ENCODE results near the gene NBAS. TPM values are rescaled to one million over a fixed set of nuclear protein-coding genes. Genes with fewer than 3 reads are reported as not detected.

The NBAS gene
- total and polyA plus RNA-seq, 2 of the 13 experiments (the other 11 are each of a cell fraction or from before 2014, with no cell fraction given): 33.6 to 58.7 TPM

- H4K20me1 ChIP-seq (ENCODE audit: insufficient read depth, low read length): no peaks in the 10 kb centered on the region
- 95% methylated on average over 2 of the region's 2 CpGs for WGBS (ENCODE audit: low lambda C conversion rate)
- no peak overlapping the region for H3K9ac ChIP-seq (ENCODE audit: insufficient read depth, low read depth, low read length)
- POLR2A ChIA-PET: no interaction called here
- H3K4me1 ChIP-seq (ENCODE audit: insufficient read depth, low read length): peaks cover 20% of the 10 kb centered on the region
- ATAC-seq (no peak), FAIRE-seq (no peak), DNase-seq (ENCODE audit: low spot score) (no peak)
- no peaks in the 10 kb centered on the region for H3K27me3 ChIP-seq (ENCODE audit: control insufficient read depth in 1 of 2, insufficient read depth in 2 of 2, low read length in 2 of 2)
- H3K79me2 ChIP-seq (ENCODE audit: insufficient read depth, low read length): no peaks in the 10 kb centered on the region
- no TSS peak for BruUV-seq (replicated peaks)
- CTCF ChIA-PET (ENCODE audit: low intra/inter-chr PET ratio, low total read pairs): no interaction called here
- H3K36me3 ChIP-seq (replicated peaks in 1 of 2; ENCODE audit: control insufficient read depth in 1 of 2, insufficient read depth in 2 of 2, low read length in 2 of 2): peaks cover 5 to 30% of the 10 kb centered on the region in 2 experiments
- intact Hi-C loops (cut with micrococcal nuclease; ENCODE audit: unreplicated experiment) (no loop called here), in situ Hi-C loops (cut with HindIII; ENCODE audit: extremely low pct_ligation_motif_present, low pct_unique_long_range_greater_than_20kb) (no loop called here)
- no peaks in the 10 kb centered on the region for H3K9me3 ChIP-seq (ENCODE audit: low read length)
- H3K27ac ChIP-seq (ENCODE audit: extremely low read length, insufficient read depth, low read length): no peak overlapping the region
- no peak for TF ChIP-seq ZNF362 (CRISPR knock-in tag; IDR thresholded peaks at IDR 0.05; ENCODE audit: borderline replicate concordance)
- TF ChIP-seq RXRB (CRISPR knock-in tag; IDR thresholded peaks at IDR 0.05; ENCODE audit: borderline replicate concordance): no peak
- TF ChIP-seq MTF1 (CRISPR knock-in tag; IDR thresholded peaks at IDR 0.05): no peak
- TF ChIP-seq ZNF253 (CRISPR knock-in tag; IDR thresholded peaks at IDR 0.05; ENCODE audit: borderline replicate concordance): no peak
- no peak for TF ChIP-seq ZNF543 (CRISPR knock-in tag; IDR thresholded peaks at IDR 0.05)
- no peak for TF ChIP-seq IKZF1 (IDR thresholded peaks at IDR 0.05)
- TF ChIP-seq FOXO4 (CRISPR knock-in tag; conservative IDR thresholded peaks at IDR 0.05): no peak
- TF ChIP-seq RBM22 (optimal IDR thresholded peaks at IDR 0.05; ENCODE audit: low read length): no peak
- no peak overlapping the region for H3K4me3 ChIP-seq (replicated peaks in 1 of 3; ENCODE audit: insufficient read depth in 1 of 3, low read depth in 2 of 3, low read length in 3 of 3)
- no peak overlapping the region for H3K4me2 ChIP-seq (ENCODE audit: low read depth, low read length)
- H2AFZ ChIP-seq (ENCODE audit: low read length): no peak overlapping the region
Observed at GRCh38 chr2:15281681-15282080, 279.5 kb downstream of the NBAS start.

Measured in HepG2 (cell line).